Measurements from ENCODE around the gene MS4A4E. TPM values are rescaled to one million over a fixed set of nuclear protein-coding genes. Genes with fewer than 3 reads are reported as not detected.

MS4A4E gene
- total and polyA plus RNA-seq, 2 experiments from 2014 or later = not detected

DNA sequence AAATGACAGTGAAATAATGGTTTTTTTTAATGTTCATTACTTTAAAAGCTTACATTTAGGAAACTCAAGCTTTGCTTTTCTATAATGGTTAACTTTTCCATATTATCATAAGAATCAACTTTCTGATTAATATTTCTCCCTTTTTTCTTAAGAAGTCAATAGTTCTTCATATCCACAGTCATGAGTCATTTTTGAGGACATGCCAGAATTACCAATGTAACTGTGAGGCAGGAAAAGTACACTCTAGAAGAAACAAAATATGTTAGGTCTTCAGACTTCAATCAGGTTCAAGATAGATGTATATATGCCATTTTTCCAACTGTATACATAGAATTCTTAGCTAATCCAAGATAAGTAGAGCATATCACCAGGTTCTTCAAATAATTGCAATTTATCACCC is 70.9 kb downstream of the MS4A4E start:
- Mint-ChIP-seq H3K4me3 (no peak overlapping the region), H3K27me3 (ENCODE audit: insufficient read depth, low read depth, poor library complexity) (no peaks in the 10 kb centered on the region), H3K9me3 (peaks cover 41% of the 10 kb centered on the region), H3K4me1 (no peaks in the 10 kb centered on the region), H3K36me3 (ENCODE audit: low read depth) (peaks cover 29% of the 10 kb centered on the region; the same call in 2 of the 3 replicates), H3K27ac (no peak overlapping the region)
- ATAC-seq = no peak
- Histone ChIP-seq H4K20me1 (replicated peaks; ENCODE audit: insufficient read depth) (no peaks in the 10 kb centered on the region), H3K27me3 (ENCODE audit: insufficient read depth) (no peaks in the 10 kb centered on the region), H3K9me2 (ENCODE audit: insufficient read depth) (no peaks in the 10 kb centered on the region; the same call in 1 of the 2 replicates), H3K79me2 (replicated peaks; ENCODE audit: insufficient read depth) (no peaks in the 10 kb centered on the region), H3K4me2 (no peak overlapping the region), H3K4me3 (no peak overlapping the region), H3K36me3 (ENCODE audit: insufficient read depth) (peaks cover 5% of the 10 kb centered on the region; the same call in 1 of the 2 replicates), H3K4me1 (ENCODE audit: insufficient read depth) (no peaks in the 10 kb centered on the region), H2AFZ (no peak overlapping the region), H3K27ac (ENCODE audit: low read depth) (no peak overlapping the region), H3F3A (replicated peaks; ENCODE audit: low read depth) (no peaks in the 10 kb centered on the region)
- no peak for DNase-seq (ENCODE audit: low spot score)
- no peak for TF ChIP-seq ZNF114 (CRISPR knock-in tag; IDR thresholded peaks at IDR 0.05)
- no peak for TF ChIP-seq NANOG (IDR thresholded peaks at IDR 0.05; ENCODE audit: borderline replicate concordance)
- no peak for TF ChIP-seq ZNF331 (CRISPR knock-in tag; IDR thresholded peaks at IDR 0.05; ENCODE audit: low read depth)
- no peak for TF ChIP-seq POLR2AphosphoS5 (IDR thresholded peaks at IDR 0.05; ENCODE audit: low read depth)
- no peak for TF ChIP-seq EZH2 (IDR thresholded peaks at IDR 0.05; ENCODE audit: low read depth, unreplicated experiment)
- TF ChIP-seq STAT1 (IDR thresholded peaks at IDR 0.05; ENCODE audit: unreplicated experiment) = no peak
- TF ChIP-seq CREB1 (CRISPR knock-in tag; IDR thresholded peaks at IDR 0.05; ENCODE audit: low read depth) = no peak
- TF ChIP-seq, protein P1, sequence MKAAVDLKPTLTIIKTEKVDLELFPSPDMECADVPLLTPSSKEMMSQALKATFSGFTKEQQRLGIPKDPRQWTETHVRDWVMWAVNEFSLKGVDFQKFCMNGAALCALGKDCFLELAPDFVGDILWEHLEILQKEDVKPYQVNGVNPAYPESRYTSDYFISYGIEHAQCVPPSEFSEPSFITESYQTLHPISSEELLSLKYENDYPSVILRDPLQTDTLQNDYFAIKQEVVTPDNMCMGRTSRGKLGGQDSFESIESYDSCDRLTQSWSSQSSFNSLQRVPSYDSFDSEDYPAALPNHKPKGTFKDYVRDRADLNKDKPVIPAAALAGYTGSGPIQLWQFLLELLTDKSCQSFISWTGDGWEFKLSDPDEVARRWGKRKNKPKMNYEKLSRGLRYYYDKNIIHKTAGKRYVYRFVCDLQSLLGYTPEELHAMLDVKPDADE (IDR thresholded peaks at IDR 0.05) = no peak
- TF ChIP-seq, protein P2, sequence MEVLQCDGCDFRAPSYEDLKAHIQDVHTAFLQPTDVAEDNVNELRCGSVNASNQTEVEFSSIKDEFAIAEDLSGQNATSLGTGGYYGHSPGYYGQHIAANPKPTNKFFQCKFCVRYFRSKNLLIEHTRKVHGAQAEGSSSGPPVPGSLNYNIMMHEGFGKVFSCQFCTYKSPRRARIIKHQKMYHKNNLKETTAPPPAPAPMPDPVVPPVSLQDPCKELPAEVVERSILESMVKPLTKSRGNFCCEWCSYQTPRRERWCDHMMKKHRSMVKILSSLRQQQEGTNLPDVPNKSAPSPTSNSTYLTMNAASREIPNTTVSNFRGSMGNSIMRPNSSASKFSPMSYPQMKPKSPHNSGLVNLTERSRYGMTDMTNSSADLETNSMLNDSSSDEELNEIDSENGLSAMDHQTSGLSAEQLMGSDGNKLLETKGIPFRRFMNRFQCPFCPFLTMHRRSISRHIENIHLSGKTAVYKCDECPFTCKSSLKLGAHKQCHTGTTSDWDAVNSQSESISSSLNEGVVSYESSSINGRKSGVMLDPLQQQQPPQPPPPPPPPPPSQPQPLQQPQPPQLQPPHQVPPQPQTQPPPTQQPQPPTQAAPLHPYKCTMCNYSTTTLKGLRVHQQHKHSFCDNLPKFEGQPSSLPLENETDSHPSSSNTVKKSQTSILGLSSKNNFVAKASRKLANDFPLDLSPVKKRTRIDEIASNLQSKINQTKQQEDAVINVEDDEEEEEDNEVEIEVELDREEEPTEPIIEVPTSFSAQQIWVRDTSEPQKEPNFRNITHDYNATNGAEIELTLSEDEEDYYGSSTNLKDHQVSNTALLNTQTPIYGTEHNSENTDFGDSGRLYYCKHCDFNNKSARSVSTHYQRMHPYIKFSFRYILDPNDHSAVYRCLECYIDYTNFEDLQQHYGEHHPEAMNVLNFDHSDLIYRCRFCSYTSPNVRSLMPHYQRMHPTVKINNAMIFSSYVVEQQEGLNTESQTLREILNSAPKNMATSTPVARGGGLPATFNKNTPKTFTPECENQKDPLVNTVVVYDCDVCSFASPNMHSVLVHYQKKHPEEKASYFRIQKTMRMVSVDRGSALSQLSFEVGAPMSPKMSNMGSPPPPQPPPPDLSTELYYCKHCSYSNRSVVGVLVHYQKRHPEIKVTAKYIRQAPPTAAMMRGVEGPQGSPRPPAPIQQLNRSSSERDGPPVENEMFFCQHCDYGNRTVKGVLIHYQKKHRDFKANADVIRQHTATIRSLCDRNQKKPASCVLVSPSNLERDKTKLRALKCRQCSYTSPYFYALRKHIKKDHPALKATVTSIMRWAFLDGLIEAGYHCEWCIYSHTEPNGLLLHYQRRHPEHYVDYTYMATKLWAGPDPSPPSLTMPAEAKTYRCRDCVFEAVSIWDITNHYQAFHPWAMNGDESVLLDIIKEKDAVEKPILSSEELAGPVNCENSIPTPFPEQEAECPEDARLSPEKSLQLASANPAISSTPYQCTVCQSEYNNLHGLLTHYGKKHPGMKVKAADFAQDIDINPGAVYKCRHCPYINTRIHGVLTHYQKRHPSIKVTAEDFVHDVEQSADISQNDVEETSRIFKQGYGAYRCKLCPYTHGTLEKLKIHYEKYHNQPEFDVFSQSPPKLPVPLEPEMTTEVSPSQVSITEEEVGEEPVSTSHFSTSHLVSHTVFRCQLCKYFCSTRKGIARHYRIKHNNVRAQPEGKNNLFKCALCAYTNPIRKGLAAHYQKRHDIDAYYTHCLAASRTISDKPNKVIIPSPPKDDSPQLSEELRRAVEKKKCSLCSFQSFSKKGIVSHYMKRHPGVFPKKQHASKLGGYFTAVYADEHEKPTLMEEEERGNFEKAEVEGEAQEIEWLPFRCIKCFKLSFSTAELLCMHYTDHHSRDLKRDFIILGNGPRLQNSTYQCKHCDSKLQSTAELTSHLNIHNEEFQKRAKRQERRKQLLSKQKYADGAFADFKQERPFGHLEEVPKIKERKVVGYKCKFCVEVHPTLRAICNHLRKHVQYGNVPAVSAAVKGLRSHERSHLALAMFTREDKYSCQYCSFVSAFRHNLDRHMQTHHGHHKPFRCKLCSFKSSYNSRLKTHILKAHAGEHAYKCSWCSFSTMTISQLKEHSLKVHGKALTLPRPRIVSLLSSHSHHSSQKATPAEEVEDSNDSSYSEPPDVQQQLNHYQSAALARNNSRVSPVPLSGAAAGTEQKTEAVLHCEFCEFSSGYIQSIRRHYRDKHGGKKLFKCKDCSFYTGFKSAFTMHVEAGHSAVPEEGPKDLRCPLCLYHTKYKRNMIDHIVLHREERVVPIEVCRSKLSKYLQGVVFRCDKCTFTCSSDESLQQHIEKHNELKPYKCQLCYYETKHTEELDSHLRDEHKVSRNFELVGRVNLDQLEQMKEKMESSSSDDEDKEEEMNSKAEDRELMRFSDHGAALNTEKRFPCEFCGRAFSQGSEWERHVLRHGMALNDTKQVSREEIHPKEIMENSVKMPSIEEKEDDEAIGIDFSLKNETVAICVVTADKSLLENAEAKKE (CRISPR knock-in tag; IDR thresholded peaks at IDR 0.05) = no peak
- TF ChIP-seq REST (IDR thresholded peaks at IDR 0.05; ENCODE audit: unreplicated experiment) = no peak
- no peak for TF ChIP-seq EZH2phosphoT487 (IDR thresholded peaks at IDR 0.05; ENCODE audit: unreplicated experiment)
- TF ChIP-seq JUNB (IDR thresholded peaks at IDR 0.05; ENCODE audit: unreplicated experiment) = no peak
- TF ChIP-seq, protein P3, sequence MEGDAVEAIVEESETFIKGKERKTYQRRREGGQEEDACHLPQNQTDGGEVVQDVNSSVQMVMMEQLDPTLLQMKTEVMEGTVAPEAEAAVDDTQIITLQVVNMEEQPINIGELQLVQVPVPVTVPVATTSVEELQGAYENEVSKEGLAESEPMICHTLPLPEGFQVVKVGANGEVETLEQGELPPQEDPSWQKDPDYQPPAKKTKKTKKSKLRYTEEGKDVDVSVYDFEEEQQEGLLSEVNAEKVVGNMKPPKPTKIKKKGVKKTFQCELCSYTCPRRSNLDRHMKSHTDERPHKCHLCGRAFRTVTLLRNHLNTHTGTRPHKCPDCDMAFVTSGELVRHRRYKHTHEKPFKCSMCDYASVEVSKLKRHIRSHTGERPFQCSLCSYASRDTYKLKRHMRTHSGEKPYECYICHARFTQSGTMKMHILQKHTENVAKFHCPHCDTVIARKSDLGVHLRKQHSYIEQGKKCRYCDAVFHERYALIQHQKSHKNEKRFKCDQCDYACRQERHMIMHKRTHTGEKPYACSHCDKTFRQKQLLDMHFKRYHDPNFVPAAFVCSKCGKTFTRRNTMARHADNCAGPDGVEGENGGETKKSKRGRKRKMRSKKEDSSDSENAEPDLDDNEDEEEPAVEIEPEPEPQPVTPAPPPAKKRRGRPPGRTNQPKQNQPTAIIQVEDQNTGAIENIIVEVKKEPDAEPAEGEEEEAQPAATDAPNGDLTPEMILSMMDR (conservative IDR thresholded peaks at IDR 0.05; ENCODE audit: low read depth in 2 of 2) = no peak
